AG09319 (cell line): ENCODE measurements around the gene KIF21B.

ENCODE experiments used
- DNase-seq: peaks from one replicate; pipeline ENCODE4 v3.0.0-alpha.2; 2010; ENCODE audit warnings: low read depth; ENCODE audit errors: extremely low read depth
- CTCF ChIP-seq: IDR thresholded peaks from 2 replicates; pipeline ENCODE4 v1.5.1; 2011; ENCODE audit warnings: low read depth, mild to moderate bottlenecking, inconsistent platforms, low read length, moderate library complexity

KIF21B gene

GRCh38 chr1:201059401-201059800, 35.9 kb upstream of the KIF21B start:
- no peak for DNase-seq
- TF ChIP-seq CTCF: no peak

GRCh38 chr1:201054091-201054543, 30.6 kb upstream of the KIF21B start:
- no peak for TF ChIP-seq CTCF
- DNase-seq: no peak

DNA sequence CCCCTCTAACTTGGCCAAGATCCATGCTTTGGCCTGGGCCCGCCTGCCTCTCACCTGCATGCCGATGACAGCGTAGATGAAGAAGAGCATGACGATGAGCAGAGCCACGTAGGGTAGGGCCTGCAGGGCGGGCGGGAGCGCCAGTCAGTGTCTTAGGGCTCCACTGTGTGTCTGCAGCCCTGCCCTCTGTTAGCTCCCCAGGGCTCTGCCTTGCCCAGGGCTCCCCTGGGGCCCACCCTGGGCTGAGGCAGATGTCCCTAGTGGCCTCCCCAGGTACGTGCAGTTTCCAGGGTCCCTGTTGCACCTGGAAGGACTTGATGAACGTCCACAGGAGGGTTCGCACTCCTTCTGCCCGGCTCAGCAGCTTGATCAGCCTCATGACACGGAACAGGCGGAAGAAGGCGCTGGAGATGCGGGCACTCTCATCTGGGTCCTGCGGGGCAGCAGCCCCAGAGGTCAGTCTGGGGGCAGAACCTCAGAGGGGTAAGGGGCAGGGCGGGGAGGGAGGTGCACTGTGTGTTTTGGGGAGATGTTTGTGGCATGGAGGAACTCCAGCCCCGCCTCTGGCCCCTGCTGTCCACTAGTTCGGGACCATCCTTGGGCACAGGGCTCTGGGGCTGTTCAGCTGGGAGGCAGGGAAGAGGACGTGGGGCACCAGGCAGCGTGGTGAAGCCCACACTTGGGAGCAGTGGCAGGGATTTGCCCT, 29.8 kb upstream of the KIF21B start:
- DNase-seq: no peak
- no peak for TF ChIP-seq CTCF

GRCh38 chr1:201051399-201051798, 27.9 kb upstream of the KIF21B start:
- no peak for DNase-seq
- no peak for TF ChIP-seq CTCF

DNA sequence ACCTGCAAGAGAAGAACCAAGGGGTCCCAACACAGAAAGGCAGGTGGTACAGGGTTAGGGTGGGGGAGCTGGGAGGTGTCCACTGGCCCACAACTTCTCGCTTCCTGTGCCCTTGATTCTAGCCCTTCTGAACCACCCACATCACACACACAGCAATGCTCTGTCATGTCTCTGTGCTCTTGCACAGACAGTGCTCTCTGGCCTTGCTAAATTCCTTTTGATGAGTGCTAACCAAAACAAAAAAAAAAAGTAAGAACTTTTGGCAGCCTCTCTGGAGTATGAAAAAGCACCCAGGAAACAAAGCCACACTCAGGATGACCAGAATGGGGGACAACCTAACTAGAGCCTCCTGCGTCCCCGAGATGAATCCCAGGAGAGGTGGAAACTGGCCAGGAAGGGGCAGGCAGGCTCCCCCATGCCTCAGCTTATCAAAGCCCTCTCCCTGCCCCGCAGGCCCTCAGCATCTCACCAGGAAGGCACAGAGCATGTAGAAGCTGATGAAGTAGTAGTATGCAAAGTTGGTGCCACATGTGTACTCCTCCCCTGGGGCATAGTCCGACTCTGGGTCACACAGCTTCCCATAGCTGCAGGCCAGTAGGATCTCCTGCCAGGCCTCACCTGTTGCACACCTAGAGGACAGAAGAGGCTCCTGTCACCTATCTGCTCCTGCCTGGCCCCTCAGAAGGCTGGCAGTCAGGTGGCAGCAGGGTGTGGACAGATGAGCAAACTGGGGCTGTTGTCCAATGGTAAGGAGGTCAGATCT, 27.2 kb upstream of the KIF21B start:
- no peak for TF ChIP-seq CTCF
- no peak for DNase-seq

- no peak for TF ChIP-seq CTCF
- DNase-seq: no peak
These were observed 25.8 kb upstream of the KIF21B start for GRCh38 chr1:201049248-201049831.

DNA sequence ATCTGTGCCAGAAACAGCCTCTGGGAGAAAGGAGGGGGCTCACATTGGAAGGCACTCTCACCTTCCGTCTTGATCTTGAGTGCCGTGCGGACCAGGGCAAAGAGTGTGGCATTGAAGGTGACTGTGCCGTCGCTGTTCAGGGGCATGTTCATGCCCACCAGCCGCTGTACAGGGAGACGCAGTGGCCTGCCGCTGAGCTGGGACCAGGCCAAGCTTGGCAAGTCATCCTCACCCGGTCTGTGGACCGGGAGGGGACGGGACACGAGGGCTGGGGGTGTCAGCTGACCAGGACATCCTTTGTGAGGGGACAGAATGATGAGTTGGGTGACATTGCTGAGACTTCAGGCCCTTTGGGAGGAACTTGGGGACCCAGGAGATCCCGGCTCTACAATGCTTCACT, 25.0 kb upstream of the KIF21B start:
- DNase-seq: no peak
- TF ChIP-seq CTCF: no peak
